Transverse colon (tissue), 4 donors: ENCODE measurements around the gene TTC23L. TPM values are rescaled to one million over a fixed set of nuclear protein-coding genes. Genes with fewer than 3 reads are reported as not detected.
A peak's percentile ranks its signal among the peaks of the same experiment; 100 is the strongest.

Experiments
- DNase-seq: peaks from one replicate; pipeline ENCODE4 v3.0.0-alpha.2; 2019
- H3K27ac ChIP-seq, 4 donors: fragments of 200-600 bp; sonication (generic); 2 replicates each; pipeline ENCODE4 v1.5.1; 2016 to 2018; ENCODE audit warnings: inconsistent platforms in 4 of 4
- H3K27me3 ChIP-seq: fragments of 200-600 bp; sonication (generic); 2 replicates; pipeline ENCODE4 v1.5.1; 2017; ENCODE audit warnings: inconsistent platforms
- H3K36me3 ChIP-seq, 4 donors: fragments of 200-600 bp; sonication (generic); 2 replicates each; pipeline ENCODE4 v1.5.1; 2017 to 2019; ENCODE audit warnings: inconsistent platforms in 4 of 4
- H3K4me1 ChIP-seq, 4 donors: fragments of 200-600 bp; sonication (generic); 2 replicates each; pipeline ENCODE4 v1.5.1; 2017 to 2020; ENCODE audit warnings: inconsistent platforms in 4 of 4
- H3K4me3 ChIP-seq, 4 donors: fragments of 200-600 bp; sonication (generic); 1 replicate in 1 of 4; 2 replicates in 3 of 4; pipeline versions ENCODE4 v1.5.1 to v1.6.1; 2017 to 2019; ENCODE audit warnings: inconsistent platforms in 4 of 4
- H3K9me3 ChIP-seq, 2 donors: fragments of 200-600 bp; sonication (generic); 2 replicates each; pipeline ENCODE4 v1.5.1; 2017 to 2019; ENCODE audit warnings: inconsistent platforms in 2 of 2
- EP300 ChIP-seq: sonication (generic); formaldehyde crosslinking; IDR thresholded peaks from one replicate; pipeline ENCODE4 v1.6.1; 2017; ENCODE audit warnings: antibody characterized with exemption, low read depth
- POLR2A ChIP-seq: fragments of 450-650 bp; IDR thresholded peaks from one replicate; pipeline ENCODE4 v1.6.1; 2016; ENCODE audit warnings: antibody characterized with exemption, mild to moderate bottlenecking, moderate library complexity
- POLR2AphosphoS5 ChIP-seq, 3 donors: sonication (generic); formaldehyde crosslinking; IDR thresholded peaks; one replicate each; pipeline ENCODE4 v1.6.1; 2016; ENCODE audit warnings: antibody characterized with exemption in 3 of 3
- WGBS, 2 donors: methylation state at CpG; one replicate each; pipeline ENCODE4 v1.1.5; 2018; ENCODE audit warnings: low coverage in 1 of 2; 5-methylcytosine and 5-hydroxymethylcytosine counted together
- in situ Hi-C, 4 donors: fragments of 200-750 bp; cut with MboI; loops; one replicate each; pipeline versions ENCODE4 v1.15.0 to v1.15.1; 2017; ENCODE audit warnings: low sequenced_read_pairs in 3 of 4, low pct_ligation_motif_present in 1 of 4, low pct_unique_long_range_greater_than_20kb in 1 of 4
- intact Hi-C: fragments of 100-400 bp; cut with DNase I; formaldehyde crosslinking; loops from one replicate; pipeline ENCODE4 v1.15.1; 2023; ENCODE audit warnings: low total_unique reads
- total RNA-seq, 4 donors: library from RNA; depleted of rRNA; stranded (reverse); fragments of >200 nt; gene quantifications; one replicate each; pipeline ENCODE4 v1.1.0, GENCODE V29; 2016
- TF ChIP-seq, protein P1 (sequence below), 5 experiments: fragments of 200-600 bp in 3 of 5; fragments of 450-650 bp in 2 of 5; sonication (generic) in 3 of 5; IDR thresholded peaks; 1 replicate in 2 of 5; 2 replicates in 3 of 5; pipeline ENCODE4 v1.5.1; 2016 to 2017; ENCODE audit warnings: antibody characterized with exemption in 5 of 5, inconsistent platforms in 3 of 5, mild to moderate bottlenecking in 2 of 5, moderate library complexity in 1 of 5

The TTC23L gene, protein sequence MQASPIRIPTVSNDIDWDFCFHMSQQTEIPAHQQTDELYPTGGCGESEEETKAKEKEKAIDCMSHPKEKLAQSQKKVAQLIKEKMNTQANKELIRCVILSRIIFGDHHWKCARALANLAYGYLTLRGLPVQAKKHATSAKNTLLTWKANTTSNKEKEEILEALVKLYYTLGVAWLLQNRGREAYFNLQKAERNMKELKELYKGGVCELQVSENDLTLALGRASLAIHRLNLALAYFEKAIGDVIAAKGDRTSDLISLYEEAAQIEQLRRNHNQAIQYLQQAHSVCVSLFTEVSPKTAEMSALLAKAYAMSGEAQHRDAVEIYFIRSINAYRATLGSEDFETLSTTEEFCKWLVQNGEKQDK
- under 1 TPM in 2 of 4 donors, not detected in 2; 0.27 to 0.32 TPM for total RNA-seq

DNA sequence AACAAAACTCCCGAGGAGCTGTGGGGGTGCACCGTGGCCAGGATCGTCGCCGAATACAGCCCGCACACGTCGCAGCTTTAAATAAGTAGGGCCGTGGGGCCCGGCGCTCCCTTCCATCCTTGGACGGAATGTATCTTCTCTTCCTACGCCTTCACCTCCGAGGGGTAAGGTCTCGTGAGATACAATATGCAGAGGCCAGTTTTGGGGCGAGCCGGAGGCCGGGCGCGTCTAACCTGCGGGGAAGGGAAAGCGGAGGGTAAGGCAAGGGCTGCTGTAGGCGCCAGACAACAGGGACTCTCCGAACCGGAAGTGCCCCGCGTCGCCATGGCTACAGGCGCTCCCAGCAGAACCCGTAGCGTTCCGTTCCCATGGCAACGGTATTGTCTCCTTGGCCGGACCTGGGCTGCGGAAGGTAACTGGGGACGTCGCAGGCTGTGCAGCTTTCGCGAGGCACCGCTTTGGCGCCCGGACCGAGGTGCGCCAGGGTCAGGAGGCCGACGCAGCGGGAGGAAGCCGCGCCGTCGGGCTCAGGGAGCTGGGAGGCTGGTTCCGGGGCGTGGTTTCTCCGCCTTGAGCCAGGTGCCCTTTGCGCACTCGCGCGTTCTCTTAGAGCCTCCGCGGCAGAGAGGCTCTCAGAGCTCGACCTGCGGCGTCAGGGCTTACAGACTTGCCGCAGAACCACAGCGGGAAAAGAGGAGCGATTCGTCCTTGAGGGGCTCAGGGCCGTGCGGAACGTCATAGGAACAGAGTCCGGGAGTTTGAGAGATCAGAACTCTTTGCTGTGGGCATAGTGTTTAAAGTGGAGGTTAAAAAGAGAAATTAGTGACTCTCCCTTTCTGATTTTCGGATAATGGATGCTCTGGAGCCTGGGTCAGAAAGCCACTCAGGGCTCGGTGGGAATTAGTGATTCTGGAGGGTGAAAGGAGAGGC, at the start of gene TTC23L:
Gene TTC23L (plus strand): TSS at position 380 of the 930 bp plus-strand sequence. CDS start 1,508 bp downstream, outside the sequence.
- H3K4me1 ChIP-seq = peaks cover 0 to 7% (median 2%) of the 10 kb centered on the region in 4 donors
- no peaks in the 10 kb centered on the region for H3K36me3 ChIP-seq
- H3K27me3 ChIP-seq = no peaks in the 10 kb centered on the region
- peak within 1 kb of the TSS; percentile 57 to 80 (median 74) for H3K27ac ChIP-seq
- intact Hi-C loops (no loop called here), in situ Hi-C loops (no loop called here)
- H3K4me3 ChIP-seq = peak within 1 kb of the TSS; percentile 58 to 67 (median 66)
- TF ChIP-seq POLR2AphosphoS5 (IDR thresholded peaks at IDR 0.05) = peak in 2 of 3 donors; percentile 52 to 59
- peak; percentile 65 for TF ChIP-seq POLR2A
- TF ChIP-seq, protein P1, sequence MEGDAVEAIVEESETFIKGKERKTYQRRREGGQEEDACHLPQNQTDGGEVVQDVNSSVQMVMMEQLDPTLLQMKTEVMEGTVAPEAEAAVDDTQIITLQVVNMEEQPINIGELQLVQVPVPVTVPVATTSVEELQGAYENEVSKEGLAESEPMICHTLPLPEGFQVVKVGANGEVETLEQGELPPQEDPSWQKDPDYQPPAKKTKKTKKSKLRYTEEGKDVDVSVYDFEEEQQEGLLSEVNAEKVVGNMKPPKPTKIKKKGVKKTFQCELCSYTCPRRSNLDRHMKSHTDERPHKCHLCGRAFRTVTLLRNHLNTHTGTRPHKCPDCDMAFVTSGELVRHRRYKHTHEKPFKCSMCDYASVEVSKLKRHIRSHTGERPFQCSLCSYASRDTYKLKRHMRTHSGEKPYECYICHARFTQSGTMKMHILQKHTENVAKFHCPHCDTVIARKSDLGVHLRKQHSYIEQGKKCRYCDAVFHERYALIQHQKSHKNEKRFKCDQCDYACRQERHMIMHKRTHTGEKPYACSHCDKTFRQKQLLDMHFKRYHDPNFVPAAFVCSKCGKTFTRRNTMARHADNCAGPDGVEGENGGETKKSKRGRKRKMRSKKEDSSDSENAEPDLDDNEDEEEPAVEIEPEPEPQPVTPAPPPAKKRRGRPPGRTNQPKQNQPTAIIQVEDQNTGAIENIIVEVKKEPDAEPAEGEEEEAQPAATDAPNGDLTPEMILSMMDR (IDR thresholded peaks at IDR 0.05) = no peak
- no peaks in the 10 kb centered on the region for H3K9me3 ChIP-seq
- 0 to 5% methylated on average over 2 to 58 of the region's 73 CpGs for WGBS, 2 donors
- peak; percentile 90 for DNase-seq

DNA sequence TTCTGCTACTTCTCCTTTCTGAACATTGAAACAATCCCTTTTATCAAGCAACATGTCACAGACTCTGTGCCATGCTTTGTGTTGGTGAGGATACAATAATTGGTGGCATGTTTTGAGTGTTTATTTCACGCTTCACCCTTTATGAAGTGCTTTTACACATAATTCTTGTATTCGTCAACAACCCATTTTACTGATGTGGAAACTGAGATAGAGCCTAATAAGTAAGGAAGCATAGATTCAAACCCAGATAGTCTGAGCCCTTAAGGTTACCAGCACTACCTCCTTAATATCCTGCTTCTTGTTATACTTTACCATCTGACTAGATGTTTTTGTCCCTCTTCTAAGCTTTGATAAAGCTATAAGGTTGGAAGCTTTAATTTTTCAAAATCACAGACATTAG, 49.3 kb upstream of the TTC23L start:
- in situ Hi-C loops = no loop called here
- WGBS, 2 donors = 92 to 94% methylated on average over 2 of the region's 2 CpGs
- TF ChIP-seq, protein P1 (IDR thresholded peaks at IDR 0.05) = no peak
- TF ChIP-seq EP300 (no peak), POLR2AphosphoS5 (IDR thresholded peaks at IDR 0.05) (no peak), POLR2A (no peak)
- Histone ChIP-seq H3K27me3 (no peaks in the 10 kb centered on the region), H3K4me1 (no peaks in the 10 kb centered on the region), H3K4me3 (no peak overlapping the region), H3K9me3 (no peaks in the 10 kb centered on the region), H3K36me3 (no peaks in the 10 kb centered on the region), H3K27ac (no peak overlapping the region)
- DNase-seq = no peak
- intact Hi-C loops = no loop called here

DNA sequence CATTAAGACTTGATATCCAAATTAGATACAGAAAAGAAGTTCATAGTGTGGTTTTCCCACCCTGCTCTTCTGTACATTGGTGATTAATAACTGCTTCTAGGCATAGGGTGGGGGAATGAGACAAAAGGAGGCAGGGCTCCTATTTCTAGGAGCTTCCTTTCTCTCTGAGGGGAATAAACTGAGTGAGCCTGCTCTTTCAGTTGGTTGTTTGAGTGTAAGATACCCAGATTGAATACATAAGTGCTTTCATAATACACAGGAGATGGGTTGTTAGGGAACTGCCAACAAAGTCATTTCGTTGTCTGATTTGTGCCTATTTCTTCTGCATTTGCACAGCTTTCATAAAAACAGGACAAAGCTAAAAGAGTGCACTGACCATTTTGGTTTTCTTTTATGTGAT, 48.9 kb upstream of the TTC23L start:
- intact Hi-C loops = no loop called here
- 40 to 67% methylated on average over 1 of the region's 1 CpG for WGBS, 2 donors
- H3K27ac ChIP-seq = no peak overlapping the region

More for the DNA sequence above, 48.9 kb upstream of the TTC23L start:
- no peaks in the 10 kb centered on the region for H3K27me3 ChIP-seq
- H3K4me1 ChIP-seq = no peaks in the 10 kb centered on the region
- DNase-seq = no peak
- H3K9me3 ChIP-seq = no peaks in the 10 kb centered on the region
- H3K36me3 ChIP-seq = no peaks in the 10 kb centered on the region
- TF ChIP-seq POLR2AphosphoS5 (IDR thresholded peaks at IDR 0.05) (no peak), POLR2A (no peak)
- TF ChIP-seq, protein P1 (IDR thresholded peaks at IDR 0.05) = no peak
- in situ Hi-C loops = no loop called here
- H3K4me3 ChIP-seq = no peak overlapping the region
